Stimulated activated naive CD4-positive, alpha-beta T cell (primary cell): Measurements from ENCODE around the gene CHST11.
A peak's percentile ranks its signal among the peaks of the same experiment; 100 is the strongest.
"Not testable (repeated sequence)": the region's sequence is repeated elsewhere in the genome, so short reads cannot be mapped to it uniquely, and the experiment has no call there.

Source experiments
- DNase-seq, 6 experiments: peaks; one replicate each; lab custom pipeline; 2025; lab: John Stamatoyannopoulos, UW

CHST11 gene

DNA sequence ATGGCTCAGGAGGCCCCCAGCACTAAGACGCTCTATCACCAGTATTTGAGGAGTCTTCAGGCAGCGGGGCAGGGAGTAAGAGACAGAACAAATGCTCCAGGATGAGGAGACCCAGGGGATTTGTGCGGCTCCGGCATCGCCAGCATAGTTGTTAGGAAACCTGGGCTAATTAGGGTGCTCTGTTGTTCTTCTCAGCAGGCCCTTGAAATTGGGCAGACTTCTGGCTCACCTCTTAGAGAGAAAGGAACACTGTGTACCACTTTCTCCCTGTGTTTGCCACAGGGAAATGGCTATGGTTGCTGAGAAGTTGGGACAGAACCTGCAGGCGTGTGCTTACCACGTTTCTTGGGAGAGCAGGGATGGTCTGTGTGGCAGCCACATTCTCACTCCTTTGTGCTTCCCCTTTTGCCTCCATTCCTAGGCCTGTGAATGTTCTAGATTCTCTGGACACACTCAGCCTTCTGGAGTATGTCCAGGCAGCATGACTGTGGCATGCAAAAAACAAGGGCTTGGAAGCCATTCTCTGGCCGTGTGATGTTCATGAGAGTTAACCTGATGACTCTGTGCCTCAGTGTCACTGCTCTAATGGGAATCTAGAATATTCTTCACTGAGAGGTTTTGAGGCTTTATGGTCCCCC, 109.0 kb downstream of the CHST11 start:
- DNase-seq = no peak

DNA sequence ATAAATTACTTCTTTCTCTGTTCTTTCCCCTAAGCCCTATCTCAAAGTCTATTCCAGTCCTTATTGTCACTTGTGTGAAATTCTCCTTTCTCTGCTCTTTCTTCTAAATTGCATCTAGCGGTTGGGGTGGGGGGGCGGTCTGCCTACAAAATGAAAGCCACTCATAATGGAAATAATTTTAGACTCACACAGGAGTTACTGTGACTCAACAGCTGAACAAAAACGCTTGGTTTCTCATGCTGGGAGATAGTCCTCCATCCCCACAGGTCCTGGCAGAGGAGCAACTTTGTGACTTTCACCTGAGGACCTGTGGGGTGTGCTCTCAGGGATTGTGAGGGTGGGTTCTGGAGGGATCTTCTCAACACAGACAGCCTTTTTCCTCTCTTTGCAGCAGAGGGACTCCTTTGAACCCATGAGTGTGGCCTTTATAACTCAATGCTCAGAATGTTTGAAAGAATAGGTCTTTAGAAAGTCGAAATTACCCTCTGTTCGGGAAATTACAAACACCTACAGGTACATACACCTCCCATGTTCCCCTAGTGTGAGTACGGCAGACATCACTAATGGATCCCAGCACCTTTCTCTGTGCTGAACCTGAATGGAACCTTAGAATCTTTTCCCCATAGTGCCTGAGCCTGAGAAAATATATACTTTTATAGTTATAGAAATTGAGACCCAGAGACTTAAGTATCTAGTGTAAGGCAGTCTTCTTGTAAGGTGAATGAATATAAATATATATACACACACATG, 109.7 kb downstream of the CHST11 start:
- DNase-seq = no peak

- DNase-seq = no peak
Observed at GRCh38 chr12:104567832-104568486, 111.2 kb downstream of the CHST11 start.

- DNase-seq = no peak
Observed at GRCh38 chr12:104568487-104568868, 111.7 kb downstream of the CHST11 start.

GRCh38 chr12:104568935-104569334, 112.2 kb downstream of the CHST11 start:
- DNase-seq = no peak

GRCh38 chr12:104569346-104570173, 112.8 kb downstream of the CHST11 start:
- peak in 1 of 6 experiments; percentile 5 for DNase-seq

GRCh38 chr12:104570174-104570907, 113.6 kb downstream of the CHST11 start:
- no peak for DNase-seq

- DNase-seq = no peak
Observed at GRCh38 chr12:104571328-104571727, 114.6 kb downstream of the CHST11 start.

DNA sequence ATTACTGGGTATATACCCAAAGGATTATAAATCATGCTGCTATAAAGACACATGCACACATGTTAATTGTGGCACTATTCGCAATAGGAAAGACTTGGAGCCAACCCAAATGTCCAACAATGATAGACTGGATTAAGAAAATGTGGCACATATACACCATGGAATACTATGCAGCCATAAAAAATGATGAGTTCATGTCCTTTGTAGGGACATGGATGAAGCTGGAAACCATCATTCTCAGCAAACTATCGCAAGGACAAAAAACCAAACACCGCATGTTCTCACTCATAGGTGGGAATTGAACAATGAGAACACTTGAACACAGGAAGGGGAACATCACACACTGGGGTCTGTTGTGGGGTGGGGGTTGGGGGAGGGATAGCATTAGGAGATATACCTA, 117.6 kb downstream of the CHST11 start:
- DNase-seq = not testable (repeated sequence)

DNA sequence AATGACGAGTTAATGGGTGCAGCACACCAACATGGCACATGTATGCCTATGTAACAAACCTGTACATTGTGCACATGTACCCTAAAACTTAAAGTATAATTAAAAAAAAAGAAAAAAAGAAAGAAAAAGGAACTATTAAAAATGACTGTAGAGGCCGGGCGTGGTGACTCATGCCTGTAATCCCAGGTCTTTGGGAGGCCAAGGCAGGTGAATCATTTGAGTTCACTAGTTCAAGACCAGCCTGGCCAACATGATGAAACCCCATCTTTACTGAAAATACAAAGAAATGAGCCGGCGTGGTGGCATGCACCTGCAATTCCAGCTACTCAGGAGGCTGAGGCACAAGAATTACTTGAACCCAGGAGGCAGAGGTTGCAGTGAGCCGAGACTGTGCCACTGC, 118.0 kb downstream of the CHST11 start:
- DNase-seq = not testable (repeated sequence)

DNA sequence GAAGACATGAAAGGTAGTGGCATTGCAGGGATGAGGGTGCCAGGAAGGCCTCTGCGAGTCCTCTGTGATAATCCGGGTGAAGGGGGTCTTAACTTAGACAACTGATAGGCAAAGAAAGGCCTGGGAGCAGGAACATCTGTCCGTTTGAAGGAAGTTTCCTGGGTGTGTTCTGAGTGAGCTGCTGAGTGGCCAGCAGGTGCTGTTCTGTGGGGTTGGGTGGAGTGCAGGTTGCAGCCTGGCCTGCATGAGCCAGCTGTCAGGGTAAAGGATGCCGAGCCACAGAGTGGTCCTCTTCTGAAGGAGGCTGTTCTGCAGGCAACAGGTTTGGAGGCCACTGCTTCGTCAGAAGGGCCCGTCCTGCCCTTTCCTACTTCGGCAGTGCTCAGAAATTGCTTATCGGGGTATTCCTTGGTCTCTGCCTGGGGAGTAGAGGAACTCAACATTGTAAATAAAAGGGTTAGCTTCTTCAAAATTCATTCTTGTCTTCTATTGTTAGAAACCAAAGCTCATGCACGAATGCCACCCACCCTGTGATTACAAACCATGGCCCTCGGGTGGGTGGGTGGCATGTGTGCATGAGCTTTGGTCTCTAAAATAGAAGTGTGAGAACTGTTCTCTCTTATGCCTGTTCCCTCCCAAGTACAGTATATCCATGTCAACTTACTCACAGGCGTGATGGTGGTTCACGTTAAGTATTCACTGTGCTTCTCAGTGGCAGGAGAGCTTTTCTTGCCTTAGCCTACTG, 118.9 kb downstream of the CHST11 start:
- no peak for DNase-seq

DNA sequence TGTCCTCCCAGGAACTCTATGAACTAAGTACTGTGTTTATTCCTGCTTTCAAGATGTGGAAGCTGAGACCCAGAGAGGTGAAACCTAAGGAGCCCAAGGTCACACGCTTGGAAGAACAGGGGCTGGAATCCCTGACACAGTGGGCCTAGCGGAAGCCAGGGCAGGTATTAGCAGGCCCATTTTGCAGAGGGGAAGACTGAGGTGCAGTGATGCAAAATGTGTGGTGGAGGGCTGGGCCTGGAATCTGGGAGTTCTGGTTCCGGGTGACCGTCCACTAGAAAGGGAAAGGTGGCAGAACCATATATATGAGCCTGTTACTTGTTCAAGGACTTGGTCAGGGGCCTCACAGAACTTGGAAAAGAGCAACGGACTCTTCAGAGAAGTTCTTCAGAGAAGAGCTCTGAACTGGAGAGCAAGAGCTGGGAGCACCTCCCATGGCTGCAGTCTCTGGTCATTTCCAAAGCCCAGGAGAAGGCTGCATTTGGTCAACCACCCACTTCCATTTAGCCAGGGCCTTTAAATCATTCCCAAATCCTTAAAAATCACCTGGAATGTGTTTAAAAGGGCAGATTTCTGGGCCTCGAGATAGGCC, 119.5 kb downstream of the CHST11 start:
- DNase-seq = no peak

- DNase-seq = no peak
Observed at GRCh38 chr12:104576980-104577580, 120.3 kb downstream of the CHST11 start.

GRCh38 chr12:104577581-104577981, 120.8 kb downstream of the CHST11 start:
- no peak for DNase-seq

- no peak for DNase-seq
Observed at GRCh38 chr12:104578453-104578852, 121.7 kb downstream of the CHST11 start.

DNA sequence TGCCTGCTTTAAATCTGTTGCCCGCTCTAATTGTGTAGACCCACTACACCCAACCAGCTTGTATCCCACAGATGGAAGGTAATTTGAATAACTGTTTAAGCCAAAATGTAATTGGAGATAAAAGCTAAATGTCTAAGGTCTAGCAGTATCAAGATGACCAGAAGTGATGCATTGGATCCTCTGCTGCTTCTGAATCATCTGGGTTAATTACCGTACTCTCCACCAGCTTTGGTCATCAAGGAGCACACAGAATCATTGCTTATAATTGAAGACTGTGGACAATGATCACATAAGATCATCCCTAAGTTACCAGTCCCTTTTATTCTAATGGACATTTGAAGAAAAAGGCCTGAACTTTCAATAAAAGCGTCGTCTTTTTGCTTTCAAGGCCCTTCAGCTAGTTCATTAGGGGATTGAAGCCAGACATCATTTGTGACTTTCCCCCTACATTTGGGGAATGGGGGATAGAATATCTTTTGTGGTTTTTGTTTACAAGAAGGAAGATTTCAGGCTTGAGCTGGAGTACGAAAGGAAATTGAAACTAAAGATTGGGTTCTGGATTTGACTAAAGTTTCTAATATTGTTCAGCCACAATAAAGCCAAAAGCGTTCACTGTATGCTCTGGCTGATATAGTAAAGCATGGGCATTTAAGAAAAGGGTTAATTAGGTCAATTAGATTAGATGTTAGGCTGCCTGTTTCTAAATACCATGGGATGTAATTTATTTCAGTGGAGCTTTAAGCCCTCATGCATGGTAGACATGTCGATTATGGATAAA, 123.2 kb downstream of the CHST11 start:
- DNase-seq = no peak

DNA sequence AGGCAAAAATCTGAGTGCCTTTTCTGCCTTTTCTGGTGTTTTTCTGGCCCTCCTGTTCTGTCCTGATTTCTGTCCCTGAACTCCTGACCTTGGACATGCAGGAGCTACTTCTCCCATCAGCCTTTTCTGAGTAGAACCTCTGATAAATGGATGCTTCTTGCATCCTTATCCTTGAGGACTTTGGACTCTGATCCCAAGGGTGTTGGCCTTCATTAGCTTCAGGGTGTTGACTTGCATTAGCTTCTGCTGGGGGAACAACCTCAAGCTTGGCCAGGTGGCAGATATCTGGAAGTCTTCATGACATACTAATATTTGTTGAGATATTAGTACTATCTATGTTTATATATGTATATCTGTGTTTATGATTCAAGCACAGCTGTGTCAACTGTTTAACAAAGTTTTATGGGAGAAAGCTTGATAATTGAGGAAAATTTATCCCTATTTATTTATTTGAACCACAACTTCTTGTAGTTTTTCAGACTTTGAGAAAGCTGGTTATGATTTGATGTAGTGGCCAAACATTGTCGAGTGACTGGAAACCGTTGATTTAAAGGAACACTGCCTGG, 124.3 kb downstream of the CHST11 start:
- DNase-seq = no peak

- no peak for DNase-seq
Observed at GRCh38 chr12:104582739-104583138, 126.0 kb downstream of the CHST11 start.

GRCh38 chr12:104583301-104583700, 126.6 kb downstream of the CHST11 start:
- DNase-seq = no peak
